ENCODE data around the gene SAMD13. TPM values are rescaled to one million over a fixed set of nuclear protein-coding genes. Genes with fewer than 3 reads are reported as not detected.

SAMD13 gene
- total RNA-seq, 1 experiment from 2014 or later = 0.61 TPM

DNA sequence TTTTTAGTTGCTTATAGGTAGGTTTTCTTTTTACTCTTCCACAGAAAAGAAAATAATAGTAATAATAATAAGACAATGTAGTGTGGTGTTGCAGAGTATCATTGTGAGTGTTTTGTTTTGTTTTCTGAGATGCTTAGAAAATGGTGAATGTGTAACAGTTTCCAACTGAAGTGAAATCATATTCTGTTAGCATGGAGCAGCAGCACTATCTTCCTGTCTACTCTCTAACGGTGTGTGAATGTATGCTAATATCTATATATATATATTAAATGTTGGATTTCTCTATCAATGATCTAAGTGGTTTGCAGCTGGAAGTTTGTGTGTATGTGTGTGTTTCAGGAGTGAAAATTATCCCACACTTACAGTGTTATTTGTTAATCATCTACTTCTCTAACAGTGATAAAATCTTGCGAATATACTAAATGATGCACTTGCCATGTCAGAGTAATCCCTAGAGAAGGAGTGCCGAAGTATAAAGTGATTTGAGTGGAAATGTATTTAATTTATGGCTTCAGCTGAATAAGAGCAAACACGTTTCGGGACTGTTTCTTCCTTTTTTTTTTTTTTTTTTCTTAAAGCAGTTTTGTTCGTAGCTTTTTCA, 377 bp downstream of the SAMD13 start:
- H3K4me3 Mint-ChIP-seq = peak overlapping the region in 1 of 2 experiments; percentile 73; a peak in 2 of 5 replicates
- peaks cover 3% of the 10 kb centered on the region; the same call in 1 of the 2 replicates for H3K27me3 Mint-ChIP-seq (ENCODE audit: low read depth)
- no peak overlapping the region for H2BK15ac ChIP-seq (ENCODE audit: low read depth, low read length)
- H4K20me1 ChIP-seq (ENCODE audit: control insufficient read depth, insufficient read depth, insufficient read length) = no peaks in the 10 kb centered on the region
- no peak overlapping the region for H4K5ac ChIP-seq (ENCODE audit: insufficient read length, low read depth, low read length)
- H4K91ac ChIP-seq (ENCODE audit: insufficient read length, low read depth, low read length) = no peak overlapping the region
- H2BK20ac ChIP-seq (ENCODE audit: low read depth, low read length, poor library complexity, severe bottlenecking) = no peak overlapping the region
- WGBS (ENCODE audit: extremely low coverage, insufficient read length, low lambda C conversion rate) = no CpG with 5 or more reads among the region's 6 CpGs
- no peak overlapping the region for H2BK5ac ChIP-seq (ENCODE audit: insufficient read length, low read length)
- H3K23ac ChIP-seq (ENCODE audit: insufficient read length, low read depth, low read length) = no peak overlapping the region
- no peak for DNase-seq
- H3K4me2 ChIP-seq (ENCODE audit: insufficient read depth, insufficient read length, low read length) = no peak overlapping the region
- no peak overlapping the region for H3T11ph ChIP-seq (ENCODE audit: low read length)
- H3K18ac ChIP-seq (ENCODE audit: insufficient read length, low read depth, low read length) = no peak overlapping the region
- TF ChIP-seq, protein P1, sequence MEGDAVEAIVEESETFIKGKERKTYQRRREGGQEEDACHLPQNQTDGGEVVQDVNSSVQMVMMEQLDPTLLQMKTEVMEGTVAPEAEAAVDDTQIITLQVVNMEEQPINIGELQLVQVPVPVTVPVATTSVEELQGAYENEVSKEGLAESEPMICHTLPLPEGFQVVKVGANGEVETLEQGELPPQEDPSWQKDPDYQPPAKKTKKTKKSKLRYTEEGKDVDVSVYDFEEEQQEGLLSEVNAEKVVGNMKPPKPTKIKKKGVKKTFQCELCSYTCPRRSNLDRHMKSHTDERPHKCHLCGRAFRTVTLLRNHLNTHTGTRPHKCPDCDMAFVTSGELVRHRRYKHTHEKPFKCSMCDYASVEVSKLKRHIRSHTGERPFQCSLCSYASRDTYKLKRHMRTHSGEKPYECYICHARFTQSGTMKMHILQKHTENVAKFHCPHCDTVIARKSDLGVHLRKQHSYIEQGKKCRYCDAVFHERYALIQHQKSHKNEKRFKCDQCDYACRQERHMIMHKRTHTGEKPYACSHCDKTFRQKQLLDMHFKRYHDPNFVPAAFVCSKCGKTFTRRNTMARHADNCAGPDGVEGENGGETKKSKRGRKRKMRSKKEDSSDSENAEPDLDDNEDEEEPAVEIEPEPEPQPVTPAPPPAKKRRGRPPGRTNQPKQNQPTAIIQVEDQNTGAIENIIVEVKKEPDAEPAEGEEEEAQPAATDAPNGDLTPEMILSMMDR (conservative IDR thresholded peaks at IDR 0.05) = no peak
- no peak overlapping the region for H3K14ac ChIP-seq (ENCODE audit: insufficient read depth, low read length)
- no peak overlapping the region for H3K56ac ChIP-seq (ENCODE audit: insufficient read length, low read depth, low read length)
- no peak overlapping the region for H3K9ac ChIP-seq (ENCODE audit: extremely low read depth, insufficient read length, low read length)
- H3K4ac ChIP-seq (ENCODE audit: low read depth, low read length) = no peak overlapping the region
- H3K36me3 Mint-ChIP-seq (ENCODE audit: insufficient read depth in 1 of 3, low read depth in 3 of 3) = peaks cover 0 to under 1% (median 0%) of the 10 kb centered on the region in 3 experiments; a peak in 2 of 7 replicates
- H2AK5ac ChIP-seq (ENCODE audit: insufficient read length, low read length) = no peak overlapping the region
- H3K9me3 ChIP-seq (ENCODE audit: control insufficient read depth, low read depth, low read length) = no peaks in the 10 kb centered on the region
- peaks cover 12% of the 10 kb centered on the region for H3K23me2 ChIP-seq (ENCODE audit: insufficient read length, low read depth, low read length, poor library complexity, severe bottlenecking)
- no peak overlapping the region for H2BK12ac ChIP-seq (ENCODE audit: insufficient read length, low read depth, low read length)
- no peak overlapping the region for H2BK120ac ChIP-seq (ENCODE audit: low read depth, low read length, poor library complexity, severe bottlenecking)
- no peak overlapping the region for H3K27ac ChIP-seq (ENCODE audit: insufficient read length, low read depth, low read length)
- H3K9me3 Mint-ChIP-seq = peaks cover 0 to 2% of the 10 kb centered on the region in 2 experiments; a peak in 2 of 5 replicates
- H3K27ac Mint-ChIP-seq = no peak overlapping the region
- H3K79me2 ChIP-seq (ENCODE audit: insufficient read depth, low read length) = no peaks in the 10 kb centered on the region
- H2AFZ ChIP-seq (ENCODE audit: low read length) = no peak overlapping the region
- H3K27me3 ChIP-seq (ENCODE audit: insufficient read depth, low read length) = no peaks in the 10 kb centered on the region
- H3K4me1 ChIP-seq (ENCODE audit: insufficient read depth, low read length) = peaks cover 10% of the 10 kb centered on the region; the same call in 1 of the 2 replicates
- H3K4me1 Mint-ChIP-seq = peaks cover 37 to 45% of the 10 kb centered on the region in 2 experiments
- H3K79me1 ChIP-seq (ENCODE audit: insufficient read depth, low read depth, low read length, poor library complexity, severe bottlenecking) = no peaks in the 10 kb centered on the region
- H4K8ac ChIP-seq (replicated peaks; ENCODE audit: insufficient read length, low read depth, low read length) = no peak overlapping the region
